Ureter (tissue), 1 donor: ENCODE results near the gene TRNP1. TPM values are rescaled to one million over a fixed set of nuclear protein-coding genes. Genes with fewer than 3 reads are reported as not detected.

Experiments used
- DNase-seq: peaks from one replicate; pipeline ENCODE4 v3.0.0-alpha.2; 2020; ENCODE audit warnings: low spot score
- total RNA-seq: library from RNA; stranded (reverse); gene quantifications from one replicate; pipeline ENCODE4 v1.2.4, GENCODE V29; 2023
- donor health status: DM: yes; HTN: yes; CAD: no.

Gene TRNP1
- total RNA-seq, 1 donor from 2014 or later, result 46.6 TPM

GRCh38 chr1:27001570-27002360, 8.3 kb downstream of the TRNP1 start:
- no peak for DNase-seq

- DNase-seq, result no peak
These were observed 10.4 kb downstream of the TRNP1 start for GRCh38 chr1:27003745-27004470.

GRCh38 chr1:27004471-27005165, 11.1 kb downstream of the TRNP1 start:
- no peak for DNase-seq

DNA sequence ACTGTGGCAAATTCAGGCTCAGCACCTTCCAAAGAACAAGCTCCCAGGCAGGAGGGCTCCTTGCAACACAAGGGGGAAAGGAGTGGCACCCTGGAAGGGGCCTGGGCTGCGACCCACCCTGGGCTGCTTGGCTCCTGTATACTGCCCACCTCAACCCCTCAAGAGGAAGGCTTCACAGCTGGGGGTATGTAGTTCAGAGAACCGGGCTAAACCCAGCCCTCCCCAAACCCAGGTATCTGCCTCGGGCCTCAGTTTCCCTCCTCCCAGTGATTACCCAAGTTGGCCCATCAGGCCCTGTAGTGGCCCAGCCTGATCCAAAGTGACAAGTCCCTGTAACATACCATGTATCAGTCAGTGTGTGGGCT, 11.7 kb downstream of the TRNP1 start:
- no peak for DNase-seq

DNA sequence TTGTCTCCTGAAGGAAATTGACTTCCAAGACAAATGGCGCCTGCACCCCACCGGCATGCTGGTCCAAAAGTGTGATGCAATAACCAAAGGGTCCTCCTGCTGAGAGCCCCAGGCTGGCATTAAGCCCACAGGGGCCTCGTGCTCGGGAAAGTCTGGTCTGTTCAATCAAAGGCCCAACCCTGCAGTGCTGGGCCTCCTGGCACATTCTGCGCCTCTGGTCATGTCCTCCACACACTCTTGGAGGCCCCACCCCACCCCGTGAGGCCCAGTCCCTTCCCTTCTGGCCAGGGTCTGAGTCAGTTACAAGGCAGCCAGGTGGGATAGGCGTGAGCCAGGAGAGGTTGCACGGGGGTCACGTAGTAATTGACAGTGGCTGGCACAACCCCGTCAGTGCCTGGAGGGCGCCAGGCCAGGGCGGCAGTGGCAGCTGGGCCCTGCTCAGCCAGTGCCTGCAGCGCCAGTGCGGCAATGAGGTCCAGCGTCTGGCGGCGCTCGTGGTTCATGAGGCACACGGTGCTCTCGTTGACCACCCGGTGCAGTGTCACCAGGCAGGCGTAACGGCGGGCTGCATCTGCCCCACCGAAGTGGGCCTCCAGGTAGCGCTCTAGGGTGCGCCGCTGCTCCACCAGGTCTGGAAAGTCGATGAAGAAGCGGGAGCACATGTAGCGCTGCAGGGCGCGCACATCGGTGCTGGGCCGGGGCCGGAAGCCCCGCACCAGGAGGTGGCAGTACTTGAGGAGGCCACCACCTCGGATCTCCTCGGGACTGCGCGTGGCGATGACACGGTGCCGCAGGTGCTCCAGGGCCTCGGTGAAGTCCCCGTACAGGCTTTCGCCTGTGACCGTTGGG, 12.4 kb downstream of the TRNP1 start:
- DNase-seq, result no peak

DNA sequence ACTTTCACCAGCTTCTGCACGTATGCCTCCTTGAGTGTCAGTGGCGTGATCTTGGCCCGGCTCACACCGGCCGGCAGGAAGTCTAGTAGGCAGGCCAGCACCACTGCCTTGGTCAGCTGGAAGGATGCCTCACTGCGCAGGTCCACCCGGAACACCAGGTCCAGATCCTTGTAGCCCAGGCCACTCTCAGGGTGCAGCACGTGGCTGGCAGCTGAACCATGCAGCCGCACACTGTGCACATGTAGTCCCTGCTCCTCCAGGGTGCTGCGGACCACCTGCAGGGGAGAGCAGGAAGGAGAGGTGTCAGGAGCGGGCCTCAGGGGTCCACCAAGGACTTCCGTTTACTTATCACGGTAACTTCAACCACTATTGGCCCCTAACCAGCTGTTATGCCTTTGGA, 13.2 kb downstream of the TRNP1 start:
- DNase-seq, result no peak

DNA sequence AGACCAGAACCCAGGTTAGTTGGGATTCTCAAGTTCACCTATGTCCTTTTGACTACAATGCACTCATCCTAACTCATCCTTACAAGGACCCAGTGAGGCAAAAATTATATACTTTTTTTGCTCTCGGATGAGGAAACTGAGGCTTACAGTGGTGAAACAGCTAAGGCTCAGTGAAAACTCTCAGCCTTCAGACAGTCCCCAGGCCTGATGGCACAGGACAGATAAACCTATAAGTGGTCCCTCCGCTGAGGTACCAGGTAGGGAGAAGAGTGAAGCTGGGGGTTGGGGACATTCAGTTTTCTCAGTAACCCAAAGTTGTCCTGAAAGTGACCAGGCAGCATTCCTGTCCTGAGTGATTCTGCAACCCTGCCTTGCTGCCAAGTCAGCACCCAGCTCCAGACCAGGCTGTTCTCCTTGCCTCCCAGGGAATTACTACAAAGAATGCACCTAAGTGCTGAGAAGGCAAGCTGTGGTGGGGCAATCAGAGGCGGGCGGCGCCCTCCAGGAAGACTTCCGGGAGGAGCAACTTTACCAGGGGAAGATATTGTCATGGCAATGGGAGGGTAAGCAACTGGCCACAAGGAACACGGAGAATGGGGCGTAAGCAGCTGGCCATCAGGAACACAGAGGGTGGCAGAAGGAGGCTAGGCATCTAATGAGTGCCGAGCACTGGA, 14.6 kb downstream of the TRNP1 start:
- no peak for DNase-seq

DNA sequence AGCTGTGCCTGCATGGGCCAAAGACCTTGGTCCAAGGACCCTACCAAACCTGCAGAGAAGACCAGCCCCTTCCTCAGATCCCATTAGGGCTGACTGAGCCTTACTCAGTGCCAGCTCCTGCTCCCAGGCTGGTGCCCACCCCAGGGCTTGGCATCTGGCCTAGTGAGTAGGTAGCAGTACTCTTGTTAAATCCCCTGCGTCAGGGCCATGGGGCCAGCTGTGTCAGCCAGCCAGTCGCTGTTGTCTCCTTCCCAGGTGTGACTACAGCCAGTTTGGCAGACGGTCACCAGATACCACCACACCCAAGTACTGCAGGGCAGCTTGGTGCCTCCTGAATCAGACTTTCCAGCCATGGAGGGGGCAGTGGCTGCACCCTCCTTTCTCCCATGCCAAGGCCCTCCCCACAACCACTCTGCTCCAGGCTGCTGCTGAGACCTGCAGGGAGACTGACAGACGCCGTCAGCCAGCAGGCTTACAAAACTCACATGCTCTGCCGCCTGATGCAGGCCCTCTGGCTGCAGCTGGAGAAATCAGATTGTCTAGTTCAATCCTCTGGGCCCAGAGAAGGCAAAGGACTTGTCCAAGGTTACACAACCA, 16.2 kb downstream of the TRNP1 start:
- no peak for DNase-seq

GRCh38 chr1:27010226-27010994, 16.9 kb downstream of the TRNP1 start:
- no peak for DNase-seq

DNA sequence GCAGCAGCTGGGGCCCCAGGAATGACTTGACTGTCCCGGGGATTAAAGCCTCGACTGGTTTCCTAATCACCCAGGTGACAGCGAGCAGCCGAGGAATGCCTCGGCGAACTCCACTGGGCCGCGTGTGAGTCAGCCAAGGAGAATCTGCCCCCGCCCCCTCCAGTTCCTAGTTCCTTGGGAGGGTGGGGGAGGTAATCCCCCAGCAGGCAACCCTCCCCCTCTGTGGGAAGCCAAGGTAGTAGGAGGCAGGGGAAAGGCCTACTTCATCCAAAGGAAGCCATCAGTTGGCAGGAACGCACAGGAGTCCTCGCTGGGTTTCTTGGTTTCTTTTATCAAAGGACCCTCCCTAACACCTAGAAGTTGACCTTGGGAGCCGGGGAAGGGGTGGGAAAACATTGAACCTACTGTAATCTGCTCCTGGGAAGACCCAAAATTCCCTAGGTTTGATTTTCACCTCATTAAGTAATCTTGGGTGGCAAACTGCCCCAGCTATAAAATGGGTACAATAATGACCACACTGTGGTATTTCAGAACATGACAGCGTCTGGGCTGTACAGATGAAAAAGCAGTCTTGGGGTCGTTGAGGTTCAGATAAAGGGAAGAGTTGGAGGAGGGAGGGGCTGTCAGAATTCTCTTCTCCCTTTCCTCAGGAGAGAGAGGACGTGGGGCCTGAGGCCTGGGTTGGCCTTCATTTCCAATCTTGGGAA, 17.7 kb downstream of the TRNP1 start:
- peak; percentile 82 for DNase-seq

DNA sequence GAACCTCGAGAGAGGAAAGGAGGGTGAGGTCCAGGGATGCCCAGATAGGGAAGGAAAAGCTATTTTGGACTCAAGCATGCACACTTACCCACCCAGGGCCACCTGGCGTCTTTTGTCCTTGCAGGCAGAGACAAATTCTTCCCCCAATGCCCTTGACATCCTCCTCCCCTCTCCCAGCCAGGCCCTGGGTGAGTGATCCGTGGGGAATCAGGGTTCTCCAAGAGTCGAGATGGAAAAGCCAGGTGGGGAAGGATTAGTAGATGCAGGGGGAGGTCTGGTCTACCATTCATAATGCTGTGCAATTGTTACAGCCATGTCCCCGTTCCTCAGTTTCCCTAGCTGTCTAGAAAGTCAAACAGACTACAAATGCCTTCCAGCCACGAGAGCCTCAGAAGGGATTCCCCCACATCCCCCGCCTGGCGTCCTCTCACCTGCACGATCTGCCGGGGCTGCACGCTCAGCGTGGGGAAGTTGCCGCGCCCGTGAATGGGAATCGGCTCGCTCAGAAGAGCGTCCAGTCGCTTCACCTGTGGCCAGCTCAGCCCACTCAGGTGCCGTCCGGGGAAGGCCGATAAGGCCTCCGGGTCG, 18.6 kb downstream of the TRNP1 start:
- no peak for DNase-seq

DNA sequence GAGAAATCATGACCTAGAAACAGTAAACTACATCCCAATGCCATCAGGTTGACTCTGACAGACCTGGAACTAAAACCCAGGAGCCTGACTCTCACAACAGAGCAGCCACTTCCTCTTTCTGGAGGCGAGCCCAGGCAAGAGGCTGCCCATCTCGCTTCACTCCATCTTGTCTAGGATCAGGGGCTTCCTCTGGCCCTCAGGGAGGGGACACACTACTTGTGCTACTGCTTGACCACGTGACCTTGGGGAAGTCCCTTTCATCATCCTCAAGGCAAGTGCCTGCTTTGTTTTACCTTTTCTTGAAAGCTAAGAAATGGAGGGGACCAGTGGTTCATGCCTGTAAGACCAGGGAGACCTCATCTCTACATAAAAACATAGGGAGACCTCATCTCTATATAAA, 21.8 kb downstream of the TRNP1 start:
- no peak for DNase-seq

DNA sequence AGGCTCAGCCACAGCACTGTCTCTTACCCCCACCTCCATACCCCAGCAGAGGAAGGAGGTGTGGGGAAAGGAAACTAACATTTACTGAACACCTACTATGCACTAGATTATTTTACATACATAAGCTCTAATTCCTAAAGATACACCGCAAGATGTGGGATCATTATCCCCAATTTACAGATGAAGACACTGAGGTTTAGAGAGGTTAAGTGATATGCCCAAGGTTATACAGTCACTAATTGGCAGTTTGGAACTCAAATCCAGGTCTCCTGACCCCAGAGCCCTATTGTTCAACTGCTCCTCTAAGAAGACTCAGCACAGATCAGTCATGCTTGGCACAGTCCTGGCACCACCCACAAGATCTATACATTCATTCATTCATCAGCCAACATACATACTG, 22.9 kb downstream of the TRNP1 start:
- DNase-seq, result no peak

DNA sequence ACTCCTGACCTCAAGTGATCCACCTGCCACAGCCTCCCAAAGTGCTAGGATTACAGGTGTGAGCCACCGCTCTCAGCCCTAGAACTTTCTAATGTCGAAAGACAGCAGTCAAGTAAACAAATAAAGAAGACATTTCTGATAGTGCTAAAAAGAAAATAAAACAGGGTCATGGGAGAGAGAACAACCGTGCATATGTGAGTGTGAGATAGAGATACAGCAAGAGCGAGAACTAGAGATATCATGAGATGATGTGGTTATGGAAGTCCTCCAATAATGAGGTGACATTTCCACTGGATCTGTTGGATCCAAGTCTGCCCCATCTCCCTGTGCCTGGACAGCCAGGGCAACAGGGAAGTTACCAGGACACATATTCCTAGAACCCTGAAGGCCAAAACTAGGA, 23.7 kb downstream of the TRNP1 start:
- no peak for DNase-seq

GRCh38 chr1:27018316-27018715, 24.8 kb downstream of the TRNP1 start:
- DNase-seq, result no peak

DNA sequence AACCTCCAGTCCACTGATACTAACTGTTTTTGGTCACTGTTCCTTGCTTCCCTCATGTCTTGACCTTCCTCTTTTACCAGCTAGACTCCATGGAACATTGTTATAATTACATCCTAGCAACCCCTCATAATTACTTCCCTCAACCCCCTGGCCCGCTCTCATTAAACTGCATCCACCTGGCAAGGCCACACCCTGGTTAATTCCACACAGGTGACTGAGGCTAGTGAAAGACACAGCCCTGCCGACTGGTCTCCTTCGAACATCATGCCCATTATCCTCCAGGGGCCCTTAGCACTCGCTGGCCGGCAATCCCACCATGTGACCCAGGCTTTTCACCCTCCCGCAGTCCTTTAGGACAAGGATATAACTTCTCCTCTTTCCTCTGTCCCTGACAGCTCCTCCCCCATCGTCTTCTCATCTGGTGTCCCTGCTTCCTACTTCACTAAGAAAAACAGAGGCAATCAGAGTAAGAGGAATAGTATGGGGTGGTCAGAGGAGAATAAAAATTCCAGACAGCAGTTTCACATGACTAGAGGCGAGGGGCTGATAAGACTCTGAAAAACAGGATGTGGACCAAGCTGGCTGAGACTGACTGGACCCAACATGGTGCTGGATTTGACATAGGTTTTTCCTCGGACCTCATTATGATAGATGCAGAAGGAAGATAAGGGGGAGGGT, 28.0 kb downstream of the TRNP1 start:
- no peak for DNase-seq

DNA sequence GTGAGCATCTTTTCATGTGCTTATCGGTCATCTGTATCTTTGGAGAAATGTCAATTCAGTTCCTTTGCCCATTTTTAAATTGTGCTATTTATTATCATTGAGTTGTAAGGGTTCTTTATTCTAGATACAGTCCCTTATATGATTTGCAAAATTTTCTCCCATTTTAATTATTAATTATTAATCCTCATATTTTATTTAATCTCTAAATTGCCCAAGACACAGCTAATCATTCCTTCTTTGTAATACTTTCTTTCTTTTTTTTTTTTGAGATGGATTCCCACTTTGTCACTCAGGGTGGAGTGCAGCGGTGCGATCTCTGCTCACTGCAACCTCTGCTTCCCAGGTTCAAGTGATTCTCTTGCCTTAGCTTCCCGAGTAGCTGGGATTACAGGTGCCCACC, 32.2 kb downstream of the TRNP1 start:
- DNase-seq, result no peak
